A172 (cell line): Measurements from ENCODE around the gene SAYSD1. TPM values are rescaled to one million over a fixed set of nuclear protein-coding genes. Genes with fewer than 3 reads are reported as not detected.

Experiments used
- DNase-seq: peaks from one replicate; pipeline ENCODE4 v3.0.0-alpha.2; 2015; ENCODE audit warnings: low spot score
- total RNA-seq: library from RNA; depleted of rRNA; stranded (reverse); fragments of >200 nt; shearing (Covaris generic); gene quantifications from 2 replicates; pipeline ENCODE4 v1.2.3, GENCODE V29; 2014; rRNA removed

The SAYSD1 gene
- total RNA-seq, 1 experiment from 2014 or later, result 7.4 TPM

GRCh38 chr6:39058471-39059147 lies 56.4 kb downstream of the SAYSD1 start:
- DNase-seq, result no peak

GRCh38 chr6:39057251-39058155 lies 57.5 kb downstream of the SAYSD1 start:
- no peak for DNase-seq

GRCh38 chr6:39056681-39057080 lies 58.3 kb downstream of the SAYSD1 start:
- no peak for DNase-seq

- DNase-seq, result no peak
These were observed 58.8 kb downstream of the SAYSD1 start for GRCh38 chr6:39056191-39056590.

- no peak for DNase-seq
These were observed 59.3 kb downstream of the SAYSD1 start for GRCh38 chr6:39055661-39056060.

- DNase-seq, result no peak
These were observed 60.3 kb downstream of the SAYSD1 start for GRCh38 chr6:39054577-39055142.

Other genes starting within 250 kb of the SAYSD1 start
- gene GLP1R, start 66.4 kb downstream of the SAYSD1 start, total RNA-seq, result not detected in 2 replicates
- not detected in 2 replicates for gene KCNK5, start 114.3 kb upstream of the SAYSD1 start, total RNA-seq
- gene KCNK17, start 199.2 kb upstream of the SAYSD1 start, total RNA-seq, result not detected in 2 replicates
- not detected in 2 replicates for gene KCNK16, start 207.5 kb upstream of the SAYSD1 start, total RNA-seq